ENCODE measurements around the gene PROM2. TPM values are rescaled to one million over a fixed set of nuclear protein-coding genes. Genes with fewer than 3 reads are reported as not detected.

The PROM2 gene
- total RNA-seq, 1 donor: under 0.01 TPM

GRCh38 chr2:95278637-95279225 is 4.5 kb downstream of the PROM2 start:
- no peak overlapping the region for H3K4me3 ChIP-seq (ENCODE audit: low read depth, low read length)
- no peak for TF ChIP-seq CTCF (IDR thresholded peaks at IDR 0.05; ENCODE audit: insufficient read depth, low read depth, low read length)
- no peak for DNase-seq (ENCODE audit: low read depth)

GRCh38 chr2:95279435-95280035 is 5.3 kb downstream of the PROM2 start:
- TF ChIP-seq CTCF (IDR thresholded peaks at IDR 0.05; ENCODE audit: insufficient read depth, low read depth, low read length): no peak

GRCh38 chr2:95281071-95281470 is 6.8 kb downstream of the PROM2 start:
- H3K4me3 ChIP-seq (ENCODE audit: low read depth, low read length): no peak overlapping the region
- no peak for DNase-seq (ENCODE audit: low read depth)
- no peak for TF ChIP-seq CTCF (IDR thresholded peaks at IDR 0.05; ENCODE audit: insufficient read depth, low read depth, low read length)

More at GRCh38 chr2:95279435-95280035, 5.3 kb downstream of the PROM2 start:
- no peak for DNase-seq (ENCODE audit: low read depth)
- no peak overlapping the region for H3K4me3 ChIP-seq (ENCODE audit: low read depth, low read length)

GRCh38 chr2:95281786-95282185 is 7.5 kb downstream of the PROM2 start:
- no peak overlapping the region for H3K4me3 ChIP-seq (ENCODE audit: low read depth, low read length)
- TF ChIP-seq CTCF (IDR thresholded peaks at IDR 0.05; ENCODE audit: insufficient read depth, low read depth, low read length): no peak
- no peak for DNase-seq (ENCODE audit: low read depth)

- no peak overlapping the region for H3K4me3 ChIP-seq (ENCODE audit: low read depth, low read length)
- no peak for DNase-seq (ENCODE audit: low read depth)
- no peak for TF ChIP-seq CTCF (IDR thresholded peaks at IDR 0.05; ENCODE audit: insufficient read depth, low read depth, low read length)
Measured at GRCh38 chr2:95282458-95282857, 8.2 kb downstream of the PROM2 start.

- no peak for DNase-seq (ENCODE audit: low read depth)
- TF ChIP-seq CTCF (IDR thresholded peaks at IDR 0.05; ENCODE audit: insufficient read depth, low read depth, low read length): no peak
- no peak overlapping the region for H3K4me3 ChIP-seq (ENCODE audit: low read depth, low read length)
Measured at GRCh38 chr2:95283562-95283961, 9.3 kb downstream of the PROM2 start.
